ENCODE data around the gene OXSR1. TPM values are rescaled to one million over a fixed set of nuclear protein-coding genes. Genes with fewer than 3 reads are reported as not detected.

OXSR1 gene
- polyA plus RNA-seq, 2 of the 4 experiments (the other 2 are of a cell fraction) = 30.2 to 44.0 TPM

DNA sequence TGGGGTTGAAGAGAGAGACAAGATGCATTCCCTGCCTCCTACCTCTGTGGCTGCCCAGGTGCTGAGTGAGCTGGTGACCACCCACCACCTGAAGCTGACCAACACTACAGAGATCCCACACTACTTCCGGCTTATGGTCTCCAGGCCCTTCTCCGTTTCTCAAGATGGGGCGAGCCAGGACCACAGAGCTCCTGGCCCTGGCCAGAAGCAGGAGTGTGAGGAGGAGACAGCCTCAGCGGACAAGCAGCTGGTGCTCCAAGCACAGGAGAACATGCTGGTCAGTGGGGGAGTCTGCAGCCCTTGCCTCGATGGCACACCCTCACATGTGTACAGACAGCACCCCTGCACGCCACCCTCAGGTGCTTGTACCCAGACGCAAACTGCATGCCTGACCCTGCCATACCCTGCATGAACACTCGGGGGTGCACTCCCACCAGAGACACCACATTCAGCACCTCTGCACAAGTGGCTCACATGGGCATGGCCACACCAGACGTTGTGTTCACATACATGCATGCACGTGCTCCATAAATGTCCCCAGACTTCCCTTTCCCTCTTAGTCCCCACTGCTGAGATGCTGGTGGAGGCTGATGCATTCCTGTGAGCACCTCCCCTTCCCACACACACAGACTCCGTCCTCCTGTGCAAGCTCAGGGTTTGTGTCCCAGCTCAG is 47.5 kb upstream of the OXSR1 start:
- DNase-seq (ENCODE audit: low read depth in 1 of 2, low spot score in 1 of 2) (peak; percentile 59 to 66), FAIRE-seq (no peak), ATAC-seq (peak; percentile 68 to 84)
- H3K9me3 ChIP-seq = no peaks in the 10 kb centered on the region
- TF ChIP-seq EHF (CRISPR knock-in tag; IDR thresholded peaks at IDR 0.05) (no peak), CBX2 (IDR thresholded peaks at IDR 0.05; ENCODE audit: borderline replicate concordance, low read depth) (no peak), CBX8 (IDR thresholded peaks at IDR 0.05) (no peak), NPAS2 (CRISPR knock-in tag; IDR thresholded peaks at IDR 0.05; ENCODE audit: borderline replicate concordance) (no peak), SMC3 (IDR thresholded peaks at IDR 0.05) (peak; percentile 41; the same call in 2 of the 3 replicates), HOXB5 (CRISPR knock-in tag; IDR thresholded peaks at IDR 0.05) (no peak), TP53 (CRISPR knock-in tag; IDR thresholded peaks at IDR 0.05) (no peak), RAD21 (conservative IDR thresholded peaks at IDR 0.05 in 1 of 2, IDR thresholded peaks at IDR 0.05 in 1 of 2) (peak; percentile 52 to 80), ZFP36 (IDR thresholded peaks at IDR 0.05; ENCODE audit: borderline replicate concordance, partially characterized antibody) (no peak), MAZ (IDR thresholded peaks at IDR 0.05; ENCODE audit: borderline replicate concordance, low read depth, low read length) (no peak), FOXS1 (CRISPR knock-in tag; IDR thresholded peaks at IDR 0.05) (no peak), TFCP2L1 (CRISPR knock-in tag; IDR thresholded peaks at IDR 0.05) (no peak), RNF2 (IDR thresholded peaks at IDR 0.05; ENCODE audit: borderline replicate concordance, low read depth) (no peak), BHLHE40 (IDR thresholded peaks at IDR 0.05; ENCODE audit: low read depth, low read length) (no peak), EP300 (IDR thresholded peaks at IDR 0.05) (no peak), CTCF (IDR thresholded peaks at IDR 0.05) (peak; percentile 50), POLR2A (IDR thresholded peaks at IDR 0.05; ENCODE audit: low read length) (no peak), JUN (IDR thresholded peaks at IDR 0.05) (no peak), ZSCAN20 (CRISPR knock-in tag; IDR thresholded peaks at IDR 0.05) (no peak), CHD2 (IDR thresholded peaks at IDR 0.05; ENCODE audit: low read length, partially characterized antibody) (no peak), RCOR1 (IDR thresholded peaks at IDR 0.05; ENCODE audit: low read depth, low read length) (no peak), SREBF2 (IDR thresholded peaks at IDR 0.05) (no peak)
- TF ChIP-seq, protein P1, sequence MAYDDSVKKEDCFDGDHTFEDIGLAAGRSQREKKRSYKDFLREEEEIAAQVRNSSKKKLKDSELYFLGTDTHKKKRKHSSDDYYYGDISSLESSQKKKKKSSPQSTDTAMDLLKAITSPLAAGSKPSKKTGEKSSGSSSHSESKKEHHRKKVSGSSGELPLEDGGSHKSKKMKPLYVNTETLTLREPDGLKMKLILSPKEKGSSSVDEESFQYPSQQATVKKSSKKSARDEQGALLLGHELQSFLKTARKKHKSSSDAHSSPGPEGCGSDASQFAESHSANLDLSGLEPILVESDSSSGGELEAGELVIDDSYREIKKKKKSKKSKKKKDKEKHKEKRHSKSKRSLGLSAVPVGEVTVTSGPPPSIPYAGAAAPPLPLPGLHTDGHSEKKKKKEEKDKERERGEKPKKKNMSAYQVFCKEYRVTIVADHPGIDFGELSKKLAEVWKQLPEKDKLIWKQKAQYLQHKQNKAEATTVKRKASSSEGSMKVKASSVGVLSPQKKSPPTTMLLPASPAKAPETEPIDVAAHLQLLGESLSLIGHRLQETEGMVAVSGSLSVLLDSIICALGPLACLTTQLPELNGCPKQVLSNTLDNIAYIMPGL (CRISPR knock-in tag; IDR thresholded peaks at IDR 0.05; ENCODE audit: borderline replicate concordance) = no peak
- TF ChIP-seq, protein P2, sequence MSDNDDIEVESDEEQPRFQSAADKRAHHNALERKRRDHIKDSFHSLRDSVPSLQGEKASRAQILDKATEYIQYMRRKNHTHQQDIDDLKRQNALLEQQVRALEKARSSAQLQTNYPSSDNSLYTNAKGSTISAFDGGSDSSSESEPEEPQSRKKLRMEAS (IDR thresholded peaks at IDR 0.05) = peak; percentile 25; the same call in 1 of the 2 replicates
- ChIA-PET CTCF (interaction anchor here (0.6 to 3.2 kb wide), 28 partner anchors 8 to 362 kb away, joined by 3 to 17 read pairs (median 4); partner anchors contain the start of genes ACAA1 and XYLB), POLR2A (interaction anchor here (2.6 kb wide), 1 partner anchor 19 kb away, joined by 12 read pairs; the partner anchor contains the start of gene ACAA1)
- no peaks in the 10 kb centered on the region for H3K4me1 ChIP-seq
- H3K4me2 ChIP-seq = no peak overlapping the region
- WGBS (ENCODE audit: missing lambda C conversion rate) = 65% methylated on average over 11 of the region's 11 CpGs
- H3K4me3 ChIP-seq = no peak overlapping the region
- no peak overlapping the region for H3K27ac ChIP-seq
